Measurements from ENCODE around the gene MTMR1. TPM values are rescaled to one million over a fixed set of nuclear protein-coding genes. Genes with fewer than 3 reads are reported as not detected.

The MTMR1 gene
- total RNA-seq, 1 donor from 2014 or later: 152 TPM

GRCh38 chrX:150702966-150703694 lies 9.9 kb downstream of the MTMR1 start:
- H3K4me1 ChIP-seq: peaks cover 0 to 8% of the 10 kb centered on the region in 2 donors
- H3K27me3 ChIP-seq: no peaks in the 10 kb centered on the region
- peak overlapping the region; percentile 83 to 88 for H3K27ac ChIP-seq
- intact Hi-C loops (cut with DNase I): no loop called here
- no peak for TF ChIP-seq CTCF (IDR thresholded peaks at IDR 0.05)
- H3K36me3 ChIP-seq: no peaks in the 10 kb centered on the region
- DNase-seq (ENCODE audit: low spot score in 2 of 2): no peak
- H3K4me3 ChIP-seq: no peak overlapping the region
- no peaks in the 10 kb centered on the region for H3K9me3 ChIP-seq

GRCh38 chrX:150703695-150703974 lies 10.4 kb downstream of the MTMR1 start:
- no peak for DNase-seq (ENCODE audit: low spot score in 2 of 2)
- intact Hi-C loops (cut with DNase I): no loop called here
- H3K27me3 ChIP-seq: no peaks in the 10 kb centered on the region
- TF ChIP-seq CTCF (IDR thresholded peaks at IDR 0.05): no peak
- H3K4me3 ChIP-seq: no peak overlapping the region
- no peaks in the 10 kb centered on the region for H3K36me3 ChIP-seq
- no peaks in the 10 kb centered on the region for H3K9me3 ChIP-seq
- peak overlapping the region; percentile 83 to 88 for H3K27ac ChIP-seq
- peaks cover 0 to 8% of the 10 kb centered on the region in 2 donors for H3K4me1 ChIP-seq

GRCh38 chrX:150704030-150704613 lies 10.9 kb downstream of the MTMR1 start:
- H3K9me3 ChIP-seq: no peaks in the 10 kb centered on the region
- H3K27me3 ChIP-seq: no peaks in the 10 kb centered on the region
- intact Hi-C loops (cut with DNase I): no loop called here
- no peak overlapping the region for H3K4me3 ChIP-seq
- H3K27ac ChIP-seq: peak overlapping the region; percentile 83 to 88
- no peak for DNase-seq (ENCODE audit: low spot score in 2 of 2)
- TF ChIP-seq CTCF (IDR thresholded peaks at IDR 0.05): no peak
- H3K4me1 ChIP-seq: peaks cover 0 to 8% of the 10 kb centered on the region in 2 donors
- H3K36me3 ChIP-seq: no peaks in the 10 kb centered on the region

- Histone ChIP-seq H3K36me3 (no peaks in the 10 kb centered on the region), H3K4me1 (peaks cover 0 to 2% of the 10 kb centered on the region in 2 donors), H3K4me3 (no peak overlapping the region), H3K27ac (no peak overlapping the region), H3K9me3 (no peaks in the 10 kb centered on the region), H3K27me3 (no peaks in the 10 kb centered on the region)
- no peak for DNase-seq (ENCODE audit: low spot score in 2 of 2)
- no peak for TF ChIP-seq CTCF (IDR thresholded peaks at IDR 0.05)
- intact Hi-C loops (cut with DNase I): no loop called here
Observed at GRCh38 chrX:150712619-150713018, 19.4 kb downstream of the MTMR1 start.

- Histone ChIP-seq H3K36me3 (no peaks in the 10 kb centered on the region), H3K27ac (no peak overlapping the region), H3K4me1 (peaks cover 0 to 2% of the 10 kb centered on the region in 2 donors), H3K27me3 (no peaks in the 10 kb centered on the region), H3K4me3 (no peak overlapping the region), H3K9me3 (no peaks in the 10 kb centered on the region)
- intact Hi-C loops (cut with DNase I): loop anchor here (5.0 kb wide), 1 partner anchor 753 kb away; no protein-coding TSS in a partner anchor
- DNase-seq (ENCODE audit: low spot score in 2 of 2): no peak
- TF ChIP-seq CTCF (IDR thresholded peaks at IDR 0.05): no peak
Observed at GRCh38 chrX:150715184-150715583, 22.0 kb downstream of the MTMR1 start.
